Gastroesophageal sphincter (tissue), 3 donors: Measurements from ENCODE around the gene CFAP410.

Experiments
- POLR2A ChIP-seq, 2 donors: fragments of 450-650 bp; IDR thresholded peaks; one replicate each; pipeline ENCODE4 v1.6.1; 2017; ENCODE audit warnings: antibody characterized with exemption in 2 of 2, mild to moderate bottlenecking in 2 of 2, moderate library complexity in 1 of 2
- TF ChIP-seq, protein P1 (sequence below), 4 experiments: fragments of 200-600 bp in 2 of 4; fragments of 450-650 bp in 2 of 4; sonication (generic) in 1 of 4; IDR thresholded peaks; one replicate each; pipeline ENCODE4 v1.5.1; 2017 to 2019; ENCODE audit warnings: antibody characterized with exemption in 4 of 4, mild to moderate bottlenecking in 2 of 4, moderate library complexity in 2 of 4

DNA sequence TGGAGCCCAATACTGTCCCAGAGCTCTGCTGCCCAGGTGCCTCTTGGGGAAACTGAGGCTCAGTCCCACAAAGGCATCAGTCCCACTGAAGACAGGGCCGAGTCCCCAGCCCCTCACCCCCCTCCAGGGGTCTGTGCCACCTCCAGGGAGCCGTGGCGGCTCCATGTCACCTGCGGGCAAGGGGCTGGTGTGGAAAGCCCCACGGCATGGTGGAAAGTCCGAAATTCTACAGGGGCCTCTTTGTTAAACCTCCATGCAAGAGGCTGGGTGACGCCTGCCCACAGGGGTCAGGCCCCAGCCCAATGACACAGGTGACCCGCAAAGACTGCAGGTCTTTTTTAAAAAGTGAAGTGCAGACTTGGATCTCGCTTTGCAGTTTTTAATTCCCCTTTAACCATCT is 56.8 kb downstream of the CFAP410 start:
- TF ChIP-seq POLR2A (IDR thresholded peaks at IDR 0.05): no peak
- TF ChIP-seq, protein P1, sequence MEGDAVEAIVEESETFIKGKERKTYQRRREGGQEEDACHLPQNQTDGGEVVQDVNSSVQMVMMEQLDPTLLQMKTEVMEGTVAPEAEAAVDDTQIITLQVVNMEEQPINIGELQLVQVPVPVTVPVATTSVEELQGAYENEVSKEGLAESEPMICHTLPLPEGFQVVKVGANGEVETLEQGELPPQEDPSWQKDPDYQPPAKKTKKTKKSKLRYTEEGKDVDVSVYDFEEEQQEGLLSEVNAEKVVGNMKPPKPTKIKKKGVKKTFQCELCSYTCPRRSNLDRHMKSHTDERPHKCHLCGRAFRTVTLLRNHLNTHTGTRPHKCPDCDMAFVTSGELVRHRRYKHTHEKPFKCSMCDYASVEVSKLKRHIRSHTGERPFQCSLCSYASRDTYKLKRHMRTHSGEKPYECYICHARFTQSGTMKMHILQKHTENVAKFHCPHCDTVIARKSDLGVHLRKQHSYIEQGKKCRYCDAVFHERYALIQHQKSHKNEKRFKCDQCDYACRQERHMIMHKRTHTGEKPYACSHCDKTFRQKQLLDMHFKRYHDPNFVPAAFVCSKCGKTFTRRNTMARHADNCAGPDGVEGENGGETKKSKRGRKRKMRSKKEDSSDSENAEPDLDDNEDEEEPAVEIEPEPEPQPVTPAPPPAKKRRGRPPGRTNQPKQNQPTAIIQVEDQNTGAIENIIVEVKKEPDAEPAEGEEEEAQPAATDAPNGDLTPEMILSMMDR (IDR thresholded peaks at IDR 0.05): no peak
